ENCODE measurements around the gene RAI1.
"Not testable (repeated sequence)": the region's sequence is repeated elsewhere in the genome, so short reads cannot be mapped to it uniquely, and the experiment has no call there.

RAI1 gene

DNA sequence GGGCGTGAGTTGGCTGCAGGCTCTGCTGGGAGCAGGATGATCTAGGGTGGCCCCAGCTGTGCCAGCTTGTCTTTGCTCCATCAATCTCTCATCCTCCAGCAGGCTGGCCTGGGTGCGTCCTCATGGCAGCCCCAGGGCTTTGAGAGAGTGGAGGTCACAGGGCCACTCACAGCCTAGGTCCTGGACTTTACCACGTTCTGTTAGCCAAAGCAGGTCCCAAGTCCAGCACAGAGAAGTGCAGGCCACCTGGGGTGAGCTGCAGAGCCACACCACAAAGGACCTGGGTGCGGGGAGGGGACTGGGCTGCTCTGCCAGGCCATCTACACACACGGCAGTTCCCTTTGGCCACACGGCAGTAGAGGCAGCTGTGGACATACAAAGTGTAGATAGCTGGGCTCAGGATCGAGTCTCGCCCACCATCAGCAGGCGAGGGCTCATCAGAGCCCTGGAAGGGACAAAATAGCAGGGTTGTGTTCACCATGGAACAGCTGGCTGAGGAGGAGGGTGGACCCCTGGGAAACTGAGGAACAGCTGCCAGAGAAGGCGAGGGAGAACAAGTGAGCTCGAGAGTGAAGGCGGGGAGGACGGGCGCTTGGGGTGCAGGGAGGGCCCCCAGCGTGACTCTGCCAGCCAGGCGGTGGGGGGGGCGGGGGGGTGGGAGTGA lies 125.5 kb downstream of the RAI1 start:
- DNase-seq = no peak

DNA sequence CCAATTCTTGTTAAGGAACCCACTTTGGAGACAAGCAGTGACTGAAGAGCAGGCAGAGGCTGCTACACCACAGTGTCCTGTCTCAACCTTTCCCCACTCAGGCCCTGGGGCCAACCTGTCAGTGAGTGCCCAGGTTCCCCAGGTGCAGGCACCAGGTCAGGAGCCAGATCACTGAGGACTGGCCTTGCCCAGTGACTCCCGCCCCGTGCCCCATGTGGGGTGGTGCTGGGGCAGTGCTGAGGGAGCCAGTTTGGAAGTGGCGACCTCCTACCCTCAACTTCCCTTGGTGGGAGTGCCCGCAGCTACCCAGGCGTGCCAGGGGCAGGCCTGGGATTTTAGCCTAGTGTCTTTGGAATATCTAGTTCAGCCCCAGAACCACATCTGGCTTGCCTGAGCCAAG lies 126.2 kb downstream of the RAI1 start:
- no peak for DNase-seq

- DNase-seq = not testable (repeated sequence)
Observed at GRCh38 chr17:17808200-17808599, 126.9 kb downstream of the RAI1 start.

DNA sequence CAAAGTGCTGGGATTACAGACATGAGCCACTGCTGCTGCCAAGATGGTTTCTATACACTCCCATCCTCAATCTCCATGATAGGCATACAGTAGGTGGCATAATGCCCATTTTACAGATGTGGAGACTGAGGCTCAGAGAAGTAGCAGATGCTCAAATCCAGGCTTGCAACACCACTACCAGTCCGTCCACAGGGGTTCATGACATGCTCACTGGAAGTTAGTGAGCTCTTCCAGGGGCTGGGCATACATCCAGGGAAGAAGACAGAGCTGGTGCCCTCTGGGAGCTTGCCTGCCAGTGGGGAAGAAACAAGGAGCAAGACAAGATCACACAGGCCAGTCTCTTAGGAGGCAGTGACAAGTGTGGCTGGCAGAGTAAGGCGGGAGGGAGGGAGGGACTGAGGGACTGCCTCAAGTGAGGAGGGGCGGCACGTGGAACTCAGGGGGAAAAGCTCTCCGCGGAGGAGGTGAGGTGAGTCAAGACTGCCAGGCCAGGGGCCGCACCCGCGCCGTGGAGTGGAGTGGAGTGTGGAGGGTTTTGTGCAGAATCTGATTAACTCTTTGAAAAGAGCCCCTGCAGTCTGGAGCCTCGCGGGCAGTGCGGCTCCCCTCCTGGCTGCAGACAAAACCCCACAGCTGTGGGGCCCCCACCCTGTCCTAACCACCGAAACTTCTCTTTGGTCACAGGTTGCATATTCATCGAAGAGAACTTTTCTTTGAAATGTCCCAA lies 127.6 kb downstream of the RAI1 start:
- no peak for DNase-seq

GRCh38 chr17:17809531-17810083 lies 128.3 kb downstream of the RAI1 start:
- DNase-seq = no peak

GRCh38 chr17:17810084-17810894 lies 129.0 kb downstream of the RAI1 start:
- no peak for DNase-seq

GRCh38 chr17:17810895-17811248 lies 129.6 kb downstream of the RAI1 start:
- no peak for DNase-seq

DNA sequence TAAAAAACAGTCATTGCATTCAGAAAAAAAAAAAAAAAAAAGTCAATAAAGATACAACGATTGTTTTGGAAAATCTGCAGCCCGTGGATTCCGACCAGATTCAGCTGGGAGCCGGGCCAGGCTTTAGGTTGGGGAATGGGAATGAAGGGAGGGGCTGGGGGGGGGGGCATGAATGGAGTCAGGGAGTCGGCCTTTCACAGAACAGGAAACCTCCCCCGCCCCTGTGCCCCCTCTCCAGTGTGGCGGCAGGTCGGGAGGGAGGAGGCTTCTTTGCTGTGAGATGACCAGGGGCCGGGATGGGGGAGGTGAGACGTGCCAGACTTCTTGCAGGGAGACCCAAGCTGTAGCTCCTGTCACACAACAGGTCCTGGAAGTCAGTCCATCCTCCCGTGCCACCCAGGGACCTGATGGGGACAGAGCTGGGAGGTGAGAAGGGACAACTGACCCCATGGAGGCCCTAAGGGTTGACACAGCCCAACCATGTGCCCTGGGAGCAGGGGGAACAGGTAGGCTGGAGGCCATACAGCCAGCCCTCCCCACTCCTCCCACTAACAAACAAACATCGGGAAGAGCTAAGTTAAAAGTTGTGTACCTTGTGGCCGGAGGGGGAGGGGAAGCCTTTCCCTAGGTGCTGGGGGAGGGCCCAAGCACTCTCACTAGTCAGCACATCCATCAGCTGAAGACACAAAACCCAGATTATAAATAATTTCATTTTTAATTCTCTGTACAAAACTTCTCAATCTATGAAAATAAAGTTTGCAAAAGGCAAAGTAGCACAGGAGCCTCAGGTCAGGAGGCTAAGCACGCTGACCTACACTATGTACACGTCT lies 130.3 kb downstream of the RAI1 start:
- no peak for DNase-seq

DNA sequence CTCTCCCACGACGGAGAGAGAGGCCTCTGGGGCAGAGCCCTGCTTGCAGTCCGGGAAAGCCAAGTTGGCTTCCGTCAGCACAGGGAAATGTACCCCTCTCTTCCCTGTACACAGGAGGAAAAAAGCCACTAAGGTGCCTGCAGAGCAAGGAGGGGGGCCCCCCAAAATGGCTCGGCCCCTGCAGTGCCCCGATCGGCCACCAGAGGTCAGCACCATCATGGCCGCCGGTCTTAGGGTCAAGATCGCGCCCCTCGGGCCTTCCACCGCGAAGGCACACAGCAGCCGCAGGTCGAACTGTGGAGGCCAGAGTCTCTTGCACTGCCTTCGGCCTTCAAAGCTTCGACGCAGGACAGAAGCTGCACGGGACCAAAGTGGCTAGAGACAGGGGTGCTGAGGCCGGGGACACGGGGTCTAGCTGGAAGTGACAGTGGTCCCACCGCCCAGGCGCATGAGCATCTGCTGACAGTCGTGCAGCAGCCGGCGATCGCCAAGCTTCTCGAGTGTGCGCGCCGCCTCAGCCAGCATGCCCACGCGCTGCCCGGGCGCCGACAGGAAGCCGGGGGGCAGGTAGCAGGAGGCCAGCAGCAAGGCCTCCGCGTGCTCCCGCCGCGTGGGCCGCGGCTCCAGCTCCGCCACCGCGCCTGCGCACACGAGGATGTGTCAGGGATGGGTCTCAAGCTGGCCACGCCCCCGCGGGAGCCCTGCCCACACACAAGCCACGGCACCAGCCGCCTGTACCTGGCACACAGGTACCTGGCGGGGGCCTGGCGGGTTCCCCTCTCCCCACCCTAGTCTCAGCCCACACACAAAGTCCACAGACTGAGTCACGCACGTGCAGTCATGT lies 131.2 kb downstream of the RAI1 start:
- DNase-seq = peak; percentile 48 to 58

DNA sequence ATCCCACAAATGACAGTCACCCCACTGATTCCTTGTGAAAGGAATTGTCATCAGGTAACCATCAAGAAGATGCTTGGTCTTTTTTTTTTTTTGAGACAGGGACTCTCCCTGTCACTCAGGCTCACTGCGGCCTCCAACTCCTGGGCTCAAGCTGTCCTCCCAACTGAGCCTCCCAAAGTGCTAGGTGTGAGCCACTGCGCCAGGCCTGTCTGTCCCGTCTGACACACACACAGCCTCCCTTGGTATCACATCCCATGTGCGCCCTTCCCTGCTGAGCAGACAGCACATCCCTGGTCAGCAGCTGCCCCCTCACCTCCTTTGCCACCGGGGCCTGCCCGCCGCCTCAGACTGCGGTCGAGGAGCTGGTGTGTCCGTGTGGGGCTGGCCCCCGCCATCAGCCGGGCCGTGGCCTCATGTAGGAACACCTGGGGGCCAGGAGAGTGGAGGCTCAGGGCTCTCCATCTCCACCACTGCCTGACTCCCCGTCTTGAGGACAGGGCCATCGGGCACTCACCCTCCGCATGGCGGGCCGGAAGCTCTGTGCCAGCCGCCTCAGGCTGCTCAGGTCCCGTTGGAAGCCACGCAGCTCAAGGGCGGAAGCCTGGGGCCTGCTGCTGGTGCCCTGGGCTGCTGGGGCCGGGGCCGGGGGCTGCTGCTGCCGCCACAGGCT lies 131.9 kb downstream of the RAI1 start:
- DNase-seq = no peak

DNA sequence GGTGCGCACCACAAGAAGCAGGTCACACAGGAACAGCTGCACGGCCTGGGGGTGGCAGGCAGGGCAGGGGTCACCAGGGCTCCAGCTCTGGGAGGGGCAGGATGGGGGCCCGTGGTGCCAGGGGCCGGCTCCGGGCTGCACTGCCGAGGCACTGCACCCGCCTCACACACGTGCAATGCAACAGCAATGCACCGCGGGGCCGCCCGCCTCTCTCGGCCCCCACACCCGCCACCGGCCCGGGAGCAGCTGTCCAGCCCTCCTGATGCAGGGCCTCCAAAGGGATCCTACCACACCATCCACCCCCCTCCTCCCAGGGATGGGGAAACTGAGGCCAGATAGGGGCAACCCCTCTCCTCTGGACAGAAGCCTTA lies 132.5 kb downstream of the RAI1 start:
- DNase-seq = no peak

DNA sequence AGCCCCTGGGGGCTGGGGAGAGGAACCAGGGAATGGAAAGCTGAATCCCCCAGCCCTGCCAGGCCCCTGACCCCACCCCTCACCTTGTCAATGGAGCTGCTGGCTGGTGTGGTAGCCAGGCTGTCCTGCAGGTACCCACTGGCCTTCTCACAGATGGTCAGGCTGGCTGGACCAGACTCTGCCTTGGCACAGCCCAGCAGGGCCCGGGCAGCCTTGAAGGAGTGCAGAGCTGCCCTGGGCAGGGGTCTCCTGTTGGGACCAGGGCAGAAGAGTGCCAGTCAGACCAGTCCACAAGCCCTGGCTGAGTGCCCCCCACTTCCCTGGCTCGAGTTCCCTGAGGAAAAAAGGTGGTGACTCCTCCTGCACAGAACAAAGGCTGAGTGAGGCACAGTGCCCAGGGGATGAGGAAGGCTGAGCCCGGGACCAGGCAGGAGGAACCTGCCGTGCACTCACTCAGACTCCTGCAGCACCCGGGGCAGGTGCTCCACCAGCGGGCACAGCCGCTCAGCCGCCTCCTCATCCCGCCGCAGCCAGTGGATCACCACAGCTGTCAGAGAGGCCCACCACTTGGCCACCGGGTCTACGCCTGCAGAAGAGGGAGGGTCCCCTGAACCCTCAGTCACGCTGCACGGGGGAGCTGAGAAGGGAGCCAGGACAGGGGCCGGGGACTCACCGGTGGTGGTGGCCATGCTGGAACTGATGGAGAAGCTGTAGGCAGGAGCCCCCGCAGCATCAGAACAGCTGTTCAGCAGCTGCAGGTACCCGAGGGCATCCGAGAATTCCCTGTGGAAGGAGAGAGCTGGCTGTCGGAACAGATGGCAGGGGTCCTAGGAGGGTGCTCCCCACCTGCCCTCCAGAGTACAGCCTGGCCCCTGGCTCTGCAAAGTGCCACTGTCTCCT lies 133.2 kb downstream of the RAI1 start:
- DNase-seq = no peak

GRCh38 chr17:17815062-17815406 lies 133.8 kb downstream of the RAI1 start:
- no peak for DNase-seq

DNA sequence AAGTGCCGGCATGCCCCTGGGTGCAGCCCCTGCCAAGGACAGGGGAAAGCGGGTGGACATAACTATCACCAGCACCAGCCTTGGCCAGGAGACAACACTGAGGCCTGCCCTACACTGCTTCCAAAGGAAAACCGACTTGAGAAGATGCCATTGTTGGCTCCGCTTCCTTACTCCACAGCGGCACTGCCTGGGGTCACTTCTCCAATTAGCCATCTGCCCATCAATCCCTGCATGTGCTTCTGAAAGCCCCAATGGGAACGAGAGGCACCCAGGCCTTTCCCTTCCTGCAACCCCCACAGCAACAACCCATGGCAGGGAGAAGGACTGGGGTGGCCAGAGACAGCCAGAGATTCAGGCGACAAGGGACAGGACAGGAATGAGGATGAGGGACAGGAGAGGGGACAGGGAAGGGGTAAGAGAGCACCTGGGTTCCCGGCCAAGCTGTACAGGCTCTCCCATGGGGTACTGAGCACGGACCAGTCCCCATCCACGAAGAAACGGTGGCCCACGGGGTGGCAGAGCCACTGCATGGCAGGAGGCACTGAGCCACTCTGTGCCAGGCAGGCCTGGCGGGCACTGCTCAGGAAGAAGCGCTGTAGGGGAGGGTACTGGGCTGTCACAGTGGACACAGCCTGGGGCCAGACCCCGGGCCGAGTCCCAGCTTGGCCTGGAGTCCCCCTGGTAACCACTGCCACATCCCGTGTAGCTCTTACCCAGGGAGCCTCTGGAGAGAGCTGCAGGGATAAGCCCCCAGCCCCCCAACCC lies 134.4 kb downstream of the RAI1 start:
- DNase-seq = no peak

DNA sequence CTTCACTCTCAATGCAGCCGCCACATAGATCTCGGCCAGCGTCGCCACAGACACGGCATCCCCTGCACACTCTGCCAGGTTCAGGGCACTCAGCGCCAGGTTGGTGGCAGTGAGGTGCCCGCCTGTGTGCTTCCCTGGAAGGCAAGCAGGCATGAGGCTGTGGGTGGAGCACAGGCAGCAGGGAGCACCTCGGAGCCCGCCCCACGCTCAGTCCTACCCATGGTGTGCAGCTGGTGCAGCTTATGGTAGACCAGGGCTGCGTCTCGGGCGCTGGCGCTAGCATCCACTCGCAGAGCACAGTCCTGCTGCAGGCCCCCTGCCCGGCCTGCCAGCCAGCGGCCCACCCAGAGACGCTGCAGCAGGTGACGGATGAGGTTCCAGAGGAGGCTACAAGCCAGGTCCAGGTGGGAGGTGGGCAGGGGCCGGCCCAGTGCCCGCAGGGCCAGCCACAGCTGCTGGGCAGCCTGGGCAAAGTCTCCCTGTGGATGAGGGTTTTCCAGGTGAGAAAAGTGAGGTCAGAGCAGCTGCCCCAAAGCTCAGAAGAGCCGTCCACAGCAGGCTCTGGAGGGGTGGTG lies 135.1 kb downstream of the RAI1 start:
- DNase-seq = no peak

GRCh38 chr17:17816831-17817551 lies 135.7 kb downstream of the RAI1 start:
- DNase-seq = no peak

DNA sequence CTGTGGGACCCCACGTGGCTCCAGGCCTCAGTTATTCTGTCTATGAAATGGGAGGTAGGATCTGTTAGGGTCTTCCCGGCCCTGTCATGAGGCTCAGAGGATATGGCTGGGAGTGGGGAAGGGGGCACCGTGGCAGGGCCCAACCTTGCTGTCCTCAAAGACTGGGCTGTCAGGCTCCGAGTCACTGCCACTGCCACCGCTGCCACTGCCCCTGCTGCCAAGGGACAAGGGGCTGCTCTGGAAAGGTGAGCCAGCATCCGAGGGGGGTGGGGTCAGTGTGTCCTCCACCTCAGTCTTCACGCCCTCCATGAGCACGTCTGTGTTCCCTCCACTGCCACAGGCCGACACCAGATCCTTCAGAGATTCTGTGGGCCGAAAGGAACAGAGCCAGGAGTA lies 136.3 kb downstream of the RAI1 start:
- no peak for DNase-seq

DNA sequence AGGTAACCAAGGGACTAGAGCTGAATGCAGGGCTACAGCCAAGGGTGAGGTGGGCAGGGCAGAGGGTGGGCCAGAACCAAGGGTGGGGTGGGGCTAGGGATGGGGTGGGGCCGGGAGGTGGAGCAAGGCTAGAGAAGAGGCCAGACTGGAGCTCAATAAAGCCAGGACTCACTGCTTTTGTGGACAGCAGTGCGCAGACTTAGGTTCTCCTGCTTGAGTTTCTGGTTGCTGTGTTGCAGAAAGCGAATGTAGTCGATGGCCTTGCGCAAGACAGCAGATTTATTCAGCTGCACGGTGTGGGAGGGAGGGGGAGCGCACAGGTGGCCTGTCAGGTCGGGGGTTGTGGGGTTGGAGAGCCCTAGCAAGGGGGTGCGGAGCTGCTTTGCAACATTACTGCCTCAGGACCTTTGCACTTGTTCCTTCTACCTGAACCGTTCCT lies 136.8 kb downstream of the RAI1 start:
- DNase-seq = no peak

Data from activated CD4-positive, alpha-beta T cell treated with anti-CD3 and anti-CD28 coated beads, Interleukin-2, amount 50 U/mL, for 4 hours (primary cell).